Glutamatergic neuron (in vitro differentiated cells): Measurements from ENCODE around the gene PTPRT. TPM values are rescaled to one million over a fixed set of nuclear protein-coding genes. Genes with fewer than 3 reads are reported as not detected.

Experiments
- DNase-seq: peaks from one replicate; pipeline ENCODE4 v3.0.0; 2022
- H3K27ac Mint-ChIP-seq: one replicate; pipeline ENCODE4 v1.8.0; 2020; ENCODE audit warnings: mild to moderate bottlenecking, mixed read lengths, inconsistent platforms; ENCODE audit not compliant: unreplicated experiment
- H3K27me3 Mint-ChIP-seq: one replicate; pipeline ENCODE4 v1.8.0; 2020; ENCODE audit warnings: mild to moderate bottlenecking, moderate library complexity, mixed read lengths, inconsistent platforms; ENCODE audit not compliant: unreplicated experiment
- H3K36me3 Mint-ChIP-seq: one replicate; pipeline ENCODE4 v1.8.0; 2020; ENCODE audit warnings: mild to moderate bottlenecking, mixed read lengths, inconsistent platforms; ENCODE audit not compliant: unreplicated experiment
- H3K4me1 Mint-ChIP-seq: one replicate; pipeline ENCODE4 v1.8.0; 2020; ENCODE audit warnings: mild to moderate bottlenecking, low read depth, mixed read lengths, inconsistent platforms; ENCODE audit not compliant: unreplicated experiment
- H3K4me3 Mint-ChIP-seq: one replicate; pipeline ENCODE4 v1.8.0; 2020; ENCODE audit warnings: mild to moderate bottlenecking, mixed read lengths, inconsistent platforms; ENCODE audit not compliant: unreplicated experiment
- H3K9me3 Mint-ChIP-seq: one replicate; pipeline ENCODE4 v1.8.0; 2020; ENCODE audit warnings: mild to moderate bottlenecking, moderate library complexity, mixed read lengths, inconsistent platforms; ENCODE audit not compliant: unreplicated experiment
- total RNA-seq: library from RNA; stranded (reverse); fragmentation: NEBNext Ultra II Directional; extraction: Animal tissue kit (Norgen Biotek cat#: 25700); gene quantifications from one replicate; pipeline ENCODE4 v1.2.1, GENCODE V29; 2021; ENCODE audit not compliant: unreplicated experiment
- TF ChIP-seq, protein P1 (sequence below): fragments of 200-600 bp; sonication (generic); IDR thresholded peaks from one replicate; pipeline ENCODE4 v1.5.0; 2021; ENCODE audit not compliant: partially characterized antibody, unreplicated experiment

The PTPRT gene
- total RNA-seq, 1 donor from 2014 or later: 1.9 TPM

DNA sequence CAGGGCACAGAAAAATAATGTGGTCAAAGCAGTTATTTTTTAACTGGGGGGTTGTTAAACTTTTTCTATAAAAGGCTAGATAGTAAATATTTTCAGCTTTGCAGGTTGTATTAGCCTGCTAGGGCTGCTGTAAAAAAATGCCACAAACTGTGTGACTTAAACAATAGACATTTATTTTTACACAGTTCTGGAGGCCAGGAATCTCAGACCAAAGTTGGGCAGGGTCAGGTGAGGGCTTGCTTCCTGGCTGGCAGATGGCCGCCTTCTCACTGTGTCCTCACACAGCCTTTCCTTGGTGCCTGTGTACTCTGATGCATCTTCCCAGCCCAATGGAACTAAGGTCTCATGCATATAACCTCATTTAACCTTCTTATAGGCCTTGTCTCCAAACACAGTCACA lies 294.7 kb downstream of the PTPRT start:
- H3K9me3 Mint-ChIP-seq: peaks cover 1% of the 10 kb centered on the region

DNA sequence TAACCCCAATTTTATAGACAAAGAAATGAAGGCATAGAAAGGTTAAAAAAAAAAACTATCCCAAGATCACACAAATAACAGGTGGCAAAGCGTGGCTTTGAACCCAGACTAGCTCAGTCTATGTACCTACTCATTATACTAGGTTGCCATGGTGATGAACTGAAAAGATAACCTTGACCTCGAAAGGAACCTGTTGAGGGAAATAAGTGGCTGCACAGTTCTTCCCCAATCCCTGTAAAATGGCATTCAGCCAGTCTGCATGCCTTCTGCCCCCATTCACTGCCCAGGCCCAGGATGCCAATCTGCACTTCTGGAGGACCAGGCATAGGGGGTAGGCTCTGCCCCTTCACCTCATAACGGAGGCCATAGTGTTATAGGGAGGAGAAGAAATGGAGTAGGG lies 295.2 kb downstream of the PTPRT start:
- H3K4me3 Mint-ChIP-seq: no peak overlapping the region
- no peaks in the 10 kb centered on the region for H3K4me1 Mint-ChIP-seq
- H3K27me3 Mint-ChIP-seq: no peaks in the 10 kb centered on the region

More for the DNA sequence above, 294.7 kb downstream of the PTPRT start:
- Mint-ChIP-seq H3K4me1 (no peaks in the 10 kb centered on the region), H3K27ac (no peak overlapping the region), H3K36me3 (no peaks in the 10 kb centered on the region), H3K4me3 (no peak overlapping the region), H3K27me3 (no peaks in the 10 kb centered on the region)
- TF ChIP-seq, protein P1, sequence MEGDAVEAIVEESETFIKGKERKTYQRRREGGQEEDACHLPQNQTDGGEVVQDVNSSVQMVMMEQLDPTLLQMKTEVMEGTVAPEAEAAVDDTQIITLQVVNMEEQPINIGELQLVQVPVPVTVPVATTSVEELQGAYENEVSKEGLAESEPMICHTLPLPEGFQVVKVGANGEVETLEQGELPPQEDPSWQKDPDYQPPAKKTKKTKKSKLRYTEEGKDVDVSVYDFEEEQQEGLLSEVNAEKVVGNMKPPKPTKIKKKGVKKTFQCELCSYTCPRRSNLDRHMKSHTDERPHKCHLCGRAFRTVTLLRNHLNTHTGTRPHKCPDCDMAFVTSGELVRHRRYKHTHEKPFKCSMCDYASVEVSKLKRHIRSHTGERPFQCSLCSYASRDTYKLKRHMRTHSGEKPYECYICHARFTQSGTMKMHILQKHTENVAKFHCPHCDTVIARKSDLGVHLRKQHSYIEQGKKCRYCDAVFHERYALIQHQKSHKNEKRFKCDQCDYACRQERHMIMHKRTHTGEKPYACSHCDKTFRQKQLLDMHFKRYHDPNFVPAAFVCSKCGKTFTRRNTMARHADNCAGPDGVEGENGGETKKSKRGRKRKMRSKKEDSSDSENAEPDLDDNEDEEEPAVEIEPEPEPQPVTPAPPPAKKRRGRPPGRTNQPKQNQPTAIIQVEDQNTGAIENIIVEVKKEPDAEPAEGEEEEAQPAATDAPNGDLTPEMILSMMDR: no peak
- DNase-seq: no peak

DNA sequence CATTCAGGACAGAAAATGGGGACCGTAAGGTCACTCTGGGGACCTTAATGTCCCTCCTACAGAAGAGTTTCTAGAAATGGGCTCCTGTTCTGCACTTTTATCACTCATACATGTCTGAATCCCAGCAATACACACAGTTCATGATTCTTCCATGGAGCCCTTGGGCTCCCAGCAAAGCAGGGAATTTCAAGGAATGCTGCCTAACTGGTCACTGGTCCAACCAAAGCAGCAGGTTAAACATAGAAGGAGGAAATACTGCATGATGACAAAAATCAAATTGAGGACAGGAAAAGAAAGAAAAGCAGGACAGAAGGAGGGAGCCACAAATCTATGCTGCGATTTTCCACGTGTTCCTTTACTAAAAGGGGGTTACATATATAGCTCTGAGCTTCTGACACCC lies 300.2 kb downstream of the PTPRT start:
- no peaks in the 10 kb centered on the region for H3K27me3 Mint-ChIP-seq
- TF ChIP-seq, protein P1: no peak
- no peak overlapping the region for H3K27ac Mint-ChIP-seq
- no peaks in the 10 kb centered on the region for H3K36me3 Mint-ChIP-seq
- no peak for DNase-seq
- no peaks in the 10 kb centered on the region for H3K4me1 Mint-ChIP-seq
- H3K9me3 Mint-ChIP-seq: peaks cover 1% of the 10 kb centered on the region
- no peak overlapping the region for H3K4me3 Mint-ChIP-seq

More for the DNA sequence above, 295.2 kb downstream of the PTPRT start:
- peaks cover 1% of the 10 kb centered on the region for H3K9me3 Mint-ChIP-seq
- TF ChIP-seq, protein P1: no peak
- H3K36me3 Mint-ChIP-seq: no peaks in the 10 kb centered on the region
- H3K27ac Mint-ChIP-seq: no peak overlapping the region
- DNase-seq: no peak

DNA sequence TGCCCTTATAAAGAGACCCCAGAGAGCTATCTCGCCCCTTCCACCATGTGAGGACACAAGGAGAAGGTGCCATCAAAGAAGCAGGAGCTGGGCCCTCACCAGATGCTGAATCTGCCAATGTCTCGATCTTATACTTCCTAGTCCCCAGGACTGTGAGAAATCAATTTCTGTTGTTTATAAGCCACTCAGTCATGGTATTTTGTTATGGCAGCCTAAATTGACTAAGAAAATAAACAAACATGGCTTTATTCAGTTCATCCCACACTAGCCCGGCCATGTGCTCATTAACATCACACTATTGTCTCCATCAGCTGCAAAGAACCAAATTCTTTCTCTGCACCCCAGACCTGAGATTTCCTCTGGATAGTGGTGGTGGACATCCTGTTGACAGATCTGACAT lies 302.4 kb downstream of the PTPRT start:
- H3K4me3 Mint-ChIP-seq: no peak overlapping the region
- TF ChIP-seq, protein P1: no peak
- H3K27me3 Mint-ChIP-seq: no peaks in the 10 kb centered on the region
- H3K4me1 Mint-ChIP-seq: no peaks in the 10 kb centered on the region
- no peaks in the 10 kb centered on the region for H3K36me3 Mint-ChIP-seq
- H3K27ac Mint-ChIP-seq: no peak overlapping the region
- peaks cover 2% of the 10 kb centered on the region for H3K9me3 Mint-ChIP-seq
- DNase-seq: no peak

DNA sequence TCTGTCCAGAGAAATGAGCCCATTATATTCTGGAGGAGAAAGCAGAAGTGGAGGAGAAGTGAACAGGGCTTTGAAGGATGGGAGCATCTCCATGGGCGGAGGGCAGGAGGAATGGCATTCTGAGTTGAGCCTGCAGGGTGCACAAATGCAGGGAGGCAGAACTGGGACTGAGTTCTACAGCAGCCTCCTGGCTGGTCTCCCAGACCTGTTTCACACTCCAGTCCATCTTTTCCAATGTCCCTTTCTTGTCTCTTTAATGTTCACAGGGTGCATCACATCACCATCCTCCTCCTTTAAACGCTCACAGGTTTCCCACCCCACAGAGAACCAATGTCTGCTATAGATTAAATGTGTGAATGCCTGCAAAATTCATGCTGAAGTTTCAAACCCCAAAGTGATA lies 302.9 kb downstream of the PTPRT start:
- H3K9me3 Mint-ChIP-seq: peaks cover 2% of the 10 kb centered on the region
- no peak overlapping the region for H3K4me3 Mint-ChIP-seq
- H3K36me3 Mint-ChIP-seq: no peaks in the 10 kb centered on the region
- H3K4me1 Mint-ChIP-seq: no peaks in the 10 kb centered on the region
- TF ChIP-seq, protein P1: no peak
- H3K27ac Mint-ChIP-seq: no peak overlapping the region
- H3K27me3 Mint-ChIP-seq: no peaks in the 10 kb centered on the region
- no peak for DNase-seq
